Neural cell (in vitro differentiated cells): Measurements from ENCODE around the gene MAPK14. TPM values are rescaled to one million over a fixed set of nuclear protein-coding genes. Genes with fewer than 3 reads are reported as not detected.

Source experiments
- H2AFZ ChIP-seq: fragments of 200-600, 300-800 bp; sonication (generic), shearing (Covaris generic); 2 replicates; pipeline ENCODE4 v1.6.0; 2014; ENCODE audit warnings: low read depth, mild to moderate bottlenecking, antibody characterized with exemption, low read length, moderate library complexity
- H3F3A ChIP-seq: fragments of 200-600 bp; shearing (Covaris generic); 2 replicates; pipeline ENCODE4 v1.6.1; 2016; ENCODE audit warnings: mild to moderate bottlenecking, moderate library complexity, mixed read lengths, antibody characterized with exemption, low read length; ENCODE audit not compliant: insufficient read depth, poor library complexity, severe bottlenecking
- H3K27ac ChIP-seq: fragments of 200-600, 300-800 bp; sonication (generic), shearing (Covaris generic); 2 replicates; pipeline ENCODE4 v1.5.1; 2014; ENCODE audit warnings: mild to moderate bottlenecking, low read length, moderate library complexity
- H3K27me3 ChIP-seq: fragments of 300-800, 200-600 bp; sonication (generic), shearing (Covaris generic); 2 replicates; pipeline ENCODE4 v1.6.0; 2014; ENCODE audit warnings: mild to moderate bottlenecking, low read depth, low read length, moderate library complexity; ENCODE audit not compliant: insufficient read depth
- H3K36me3 ChIP-seq: fragments of 300-800, 200-600 bp; sonication (generic), shearing (Covaris generic); 2 replicates; pipeline ENCODE4 v1.5.1; 2014; ENCODE audit warnings: mild to moderate bottlenecking, antibody characterized with exemption, low read length, moderate library complexity; ENCODE audit not compliant: insufficient read depth
- H3K4me2 ChIP-seq: fragments of 300-800, 200-600 bp; sonication (generic), shearing (Covaris generic); 2 replicates; pipeline ENCODE4 v1.6.0; 2014; ENCODE audit warnings: mild to moderate bottlenecking, low read length
- H3K4me3 ChIP-seq: fragments of 300-800, 200-600 bp; sonication (generic), shearing (Covaris generic); 2 replicates; pipeline ENCODE4 v1.5.1; 2014; ENCODE audit warnings: mild to moderate bottlenecking, low read length, moderate library complexity
- H3K79me2 ChIP-seq: fragments of 200-600 bp; shearing (Covaris generic); replicated peaks from 2 replicates; pipeline ENCODE4 v1.6.0; 2014; ENCODE audit warnings: mild to moderate bottlenecking, low read length, moderate library complexity; ENCODE audit not compliant: insufficient read depth
- H3K9ac ChIP-seq: fragments of 300-800, 200-600 bp; sonication (generic), shearing (Covaris generic); 2 replicates; pipeline ENCODE4 v1.6.1; 2016; ENCODE audit warnings: mild to moderate bottlenecking, low read length, mixed read lengths
- H3K9me2 ChIP-seq: fragments of 200-600 bp; shearing (Covaris generic); 2 replicates; pipeline ENCODE4 v1.6.1; 2016; ENCODE audit warnings: mild to moderate bottlenecking, low read length, mixed read lengths; ENCODE audit not compliant: insufficient read depth
- H3K9me3 ChIP-seq: fragments of 200-600, 300-800 bp; sonication (generic), shearing (Covaris generic); 2 replicates; pipeline ENCODE4 v1.6.1; 2016; ENCODE audit warnings: mild to moderate bottlenecking, mixed run types, low read length, moderate library complexity, mixed read lengths
- H4K20me1 ChIP-seq: fragments of 200-600 bp; shearing (Covaris generic); 2 replicates; pipeline ENCODE4 v1.6.1; 2016; ENCODE audit warnings: mild to moderate bottlenecking, mixed run types; ENCODE audit not compliant: insufficient read depth
- EP300 ChIP-seq: fragments of 450-650 bp; conservative IDR thresholded peaks from 2 replicates; pipeline ENCODE4 v1.6.1; 2014; ENCODE audit warnings: antibody characterized with exemption, mild to moderate bottlenecking, moderate library complexity; ENCODE audit not compliant: poor library complexity, severe bottlenecking
- EZH2 ChIP-seq: fragments of 200-600, 300-800 bp; shearing (Covaris generic), sonication (generic); IDR thresholded peaks from 2 replicates; pipeline ENCODE4 v1.6.1; 2014; ENCODE audit warnings: antibody characterized with exemption, low read length, borderline replicate concordance, mild to moderate bottlenecking; ENCODE audit not compliant: insufficient read depth, poor library complexity, severe bottlenecking
- MXI1 ChIP-seq: fragments of 450-650 bp; conservative IDR thresholded peaks from 2 replicates; pipeline ENCODE4 v1.6.1; 2014; ENCODE audit warnings: antibody characterized with exemption, mild to moderate bottlenecking; ENCODE audit not compliant: poor library complexity, severe bottlenecking
- POLR2AphosphoS5 ChIP-seq: IDR thresholded peaks from 2 replicates; pipeline ENCODE4 v1.6.1; 2012
- RAD21 ChIP-seq: fragments of 450-650 bp; conservative IDR thresholded peaks from 2 replicates; pipeline ENCODE4 v1.6.1; 2014; ENCODE audit warnings: antibody characterized with exemption, mild to moderate bottlenecking, moderate library complexity
- REST ChIP-seq: IDR thresholded peaks from 2 replicates; pipeline ENCODE4 v1.6.1; 2012; ENCODE audit warnings: borderline replicate concordance
- SMC3 ChIP-seq: fragments of 450-650 bp; conservative IDR thresholded peaks from 2 replicates; pipeline ENCODE4 v1.6.1; 2014; ENCODE audit warnings: antibody characterized with exemption, mild to moderate bottlenecking, moderate library complexity; ENCODE audit not compliant: poor library complexity
- TAF1 ChIP-seq: IDR thresholded peaks from 2 replicates; pipeline ENCODE4 v1.6.1; 2012; ENCODE audit warnings: low read depth
- polyA plus RNA-seq: library from polyadenylated mRNA; depleted of rRNA; stranded (reverse); fragments of >200 nt; gene quantifications from 2 replicates; pipeline ENCODE4 v1.2.3, GENCODE V29; 2014
- TF ChIP-seq, protein P1 (sequence below): fragments of 450-650 bp; IDR thresholded peaks from 2 replicates; pipeline ENCODE4 v1.5.1; 2014; ENCODE audit warnings: antibody characterized with exemption, mild to moderate bottlenecking, moderate library complexity; ENCODE audit not compliant: poor library complexity, severe bottlenecking

Gene MAPK14
- polyA plus RNA-seq, 1 donor from 2014 or later, result 26.6 TPM

DNA sequence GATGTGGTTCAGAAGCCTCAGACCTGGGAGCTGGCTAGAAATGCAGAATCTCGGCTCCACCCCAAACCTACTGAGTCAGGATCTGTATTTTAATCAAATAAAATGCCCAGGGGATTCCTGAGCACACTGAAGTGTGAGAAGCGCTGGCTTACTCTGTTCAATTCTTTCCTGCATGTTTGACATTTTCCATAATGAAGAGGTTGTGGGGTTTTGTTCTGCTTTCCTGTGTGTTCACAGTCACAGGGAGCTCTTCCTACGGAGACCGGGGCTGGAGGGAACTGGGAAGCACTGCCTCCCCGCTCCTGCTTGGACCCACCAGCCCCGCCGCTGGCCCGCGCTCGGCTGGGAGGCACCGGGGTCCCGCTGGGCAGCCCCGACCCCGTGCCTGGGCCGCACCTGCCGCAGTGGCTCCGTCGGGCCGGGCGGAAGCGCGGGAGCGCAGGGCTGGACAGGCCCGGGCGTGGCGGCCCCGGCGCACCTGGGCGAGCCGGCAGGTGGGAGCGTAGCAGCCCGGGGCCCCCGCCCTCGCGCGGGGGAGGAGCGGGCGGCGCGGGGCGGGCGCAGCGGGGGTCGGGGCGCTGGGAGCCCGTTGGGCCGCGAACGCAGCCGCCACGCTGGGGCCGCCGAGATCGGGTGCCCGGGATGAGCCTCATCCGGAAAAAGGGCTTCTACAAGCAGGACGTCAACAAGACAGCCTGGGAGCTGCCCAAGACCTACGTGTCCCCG lies 102.5 kb downstream of the MAPK14 start, which contains the start of gene MAPK13:
Gene MAPK13, plus strand, starts transcription at position 573 of the 726 bp plus-strand sequence. Its CDS starts 70 bp downstream, at position 643.
- peak within 1 kb of the TSS; percentile 50 for H3K4me3 ChIP-seq
- H3K36me3 ChIP-seq, result no peaks in the 10 kb centered on the region

More for the DNA sequence above, 102.5 kb downstream of the MAPK14 start, which contains the start of gene MAPK13:
- no peak for TF ChIP-seq EZH2
- no peak for TF ChIP-seq SMC3
- no peak for TF ChIP-seq TAF1
- TF ChIP-seq EP300, result no peak
- no peak for TF ChIP-seq MXI1
- TF ChIP-seq, protein P1, sequence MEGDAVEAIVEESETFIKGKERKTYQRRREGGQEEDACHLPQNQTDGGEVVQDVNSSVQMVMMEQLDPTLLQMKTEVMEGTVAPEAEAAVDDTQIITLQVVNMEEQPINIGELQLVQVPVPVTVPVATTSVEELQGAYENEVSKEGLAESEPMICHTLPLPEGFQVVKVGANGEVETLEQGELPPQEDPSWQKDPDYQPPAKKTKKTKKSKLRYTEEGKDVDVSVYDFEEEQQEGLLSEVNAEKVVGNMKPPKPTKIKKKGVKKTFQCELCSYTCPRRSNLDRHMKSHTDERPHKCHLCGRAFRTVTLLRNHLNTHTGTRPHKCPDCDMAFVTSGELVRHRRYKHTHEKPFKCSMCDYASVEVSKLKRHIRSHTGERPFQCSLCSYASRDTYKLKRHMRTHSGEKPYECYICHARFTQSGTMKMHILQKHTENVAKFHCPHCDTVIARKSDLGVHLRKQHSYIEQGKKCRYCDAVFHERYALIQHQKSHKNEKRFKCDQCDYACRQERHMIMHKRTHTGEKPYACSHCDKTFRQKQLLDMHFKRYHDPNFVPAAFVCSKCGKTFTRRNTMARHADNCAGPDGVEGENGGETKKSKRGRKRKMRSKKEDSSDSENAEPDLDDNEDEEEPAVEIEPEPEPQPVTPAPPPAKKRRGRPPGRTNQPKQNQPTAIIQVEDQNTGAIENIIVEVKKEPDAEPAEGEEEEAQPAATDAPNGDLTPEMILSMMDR, result no peak
- TF ChIP-seq POLR2AphosphoS5, result no peak
- no peak for TF ChIP-seq REST
- no peak for TF ChIP-seq RAD21
- Histone ChIP-seq H3K9me2 (no peaks in the 10 kb centered on the region), H3K4me2 (peak within 1 kb of the TSS; percentile 30), H3K27ac (no peak within 1 kb of the TSS), H3K27me3 (peaks cover 18% of the 10 kb centered on the region), H2AFZ (no peak within 1 kb of the TSS), H3F3A (no peaks in the 10 kb centered on the region), H3K9me3 (no peaks in the 10 kb centered on the region), H3K9ac (no peak within 1 kb of the TSS), H3K79me2 (no peaks in the 10 kb centered on the region), H4K20me1 (no peaks in the 10 kb centered on the region)
